Neural cell (in vitro differentiated cells): ENCODE results near the gene PLA2G6. TPM values are rescaled to one million over a fixed set of nuclear protein-coding genes. Genes with fewer than 3 reads are reported as not detected.

Experiments used
- H2AFZ ChIP-seq: fragments of 200-600, 300-800 bp; sonication (generic), shearing (Covaris generic); 2 replicates; pipeline ENCODE4 v1.6.0; 2014; ENCODE audit warnings: low read depth, mild to moderate bottlenecking, antibody characterized with exemption, low read length, moderate library complexity
- H3F3A ChIP-seq: fragments of 200-600 bp; shearing (Covaris generic); 2 replicates; pipeline ENCODE4 v1.6.1; 2016; ENCODE audit warnings: mild to moderate bottlenecking, moderate library complexity, mixed read lengths, antibody characterized with exemption, low read length; ENCODE audit not compliant: insufficient read depth, poor library complexity, severe bottlenecking
- H3K27ac ChIP-seq: fragments of 200-600, 300-800 bp; sonication (generic), shearing (Covaris generic); 2 replicates; pipeline ENCODE4 v1.5.1; 2014; ENCODE audit warnings: mild to moderate bottlenecking, low read length, moderate library complexity
- H3K27me3 ChIP-seq: fragments of 300-800, 200-600 bp; sonication (generic), shearing (Covaris generic); 2 replicates; pipeline ENCODE4 v1.6.0; 2014; ENCODE audit warnings: mild to moderate bottlenecking, low read depth, low read length, moderate library complexity; ENCODE audit not compliant: insufficient read depth
- H3K36me3 ChIP-seq: fragments of 300-800, 200-600 bp; sonication (generic), shearing (Covaris generic); 2 replicates; pipeline ENCODE4 v1.5.1; 2014; ENCODE audit warnings: mild to moderate bottlenecking, antibody characterized with exemption, low read length, moderate library complexity; ENCODE audit not compliant: insufficient read depth
- H3K4me2 ChIP-seq: fragments of 300-800, 200-600 bp; sonication (generic), shearing (Covaris generic); 2 replicates; pipeline ENCODE4 v1.6.0; 2014; ENCODE audit warnings: mild to moderate bottlenecking, low read length
- H3K4me3 ChIP-seq: fragments of 300-800, 200-600 bp; sonication (generic), shearing (Covaris generic); 2 replicates; pipeline ENCODE4 v1.5.1; 2014; ENCODE audit warnings: mild to moderate bottlenecking, low read length, moderate library complexity
- H3K79me2 ChIP-seq: fragments of 200-600 bp; shearing (Covaris generic); replicated peaks from 2 replicates; pipeline ENCODE4 v1.6.0; 2014; ENCODE audit warnings: mild to moderate bottlenecking, low read length, moderate library complexity; ENCODE audit not compliant: insufficient read depth
- H3K9ac ChIP-seq: fragments of 300-800, 200-600 bp; sonication (generic), shearing (Covaris generic); 2 replicates; pipeline ENCODE4 v1.6.1; 2016; ENCODE audit warnings: mild to moderate bottlenecking, low read length, mixed read lengths
- H3K9me2 ChIP-seq: fragments of 200-600 bp; shearing (Covaris generic); 2 replicates; pipeline ENCODE4 v1.6.1; 2016; ENCODE audit warnings: mild to moderate bottlenecking, low read length, mixed read lengths; ENCODE audit not compliant: insufficient read depth
- H3K9me3 ChIP-seq: fragments of 200-600, 300-800 bp; sonication (generic), shearing (Covaris generic); 2 replicates; pipeline ENCODE4 v1.6.1; 2016; ENCODE audit warnings: mild to moderate bottlenecking, mixed run types, low read length, moderate library complexity, mixed read lengths
- H4K20me1 ChIP-seq: fragments of 200-600 bp; shearing (Covaris generic); 2 replicates; pipeline ENCODE4 v1.6.1; 2016; ENCODE audit warnings: mild to moderate bottlenecking, mixed run types; ENCODE audit not compliant: insufficient read depth
- CTCF ChIP-seq: fragments of 450-650 bp; IDR thresholded peaks from 2 replicates; pipeline ENCODE4 v1.5.1; 2014; ENCODE audit warnings: antibody characterized with exemption, mild to moderate bottlenecking, moderate library complexity; ENCODE audit not compliant: poor library complexity, severe bottlenecking
- EP300 ChIP-seq: fragments of 450-650 bp; conservative IDR thresholded peaks from 2 replicates; pipeline ENCODE4 v1.6.1; 2014; ENCODE audit warnings: antibody characterized with exemption, mild to moderate bottlenecking, moderate library complexity; ENCODE audit not compliant: poor library complexity, severe bottlenecking
- EZH2 ChIP-seq: fragments of 200-600, 300-800 bp; shearing (Covaris generic), sonication (generic); IDR thresholded peaks from 2 replicates; pipeline ENCODE4 v1.6.1; 2014; ENCODE audit warnings: antibody characterized with exemption, low read length, borderline replicate concordance, mild to moderate bottlenecking; ENCODE audit not compliant: insufficient read depth, poor library complexity, severe bottlenecking
- MXI1 ChIP-seq: fragments of 450-650 bp; conservative IDR thresholded peaks from 2 replicates; pipeline ENCODE4 v1.6.1; 2014; ENCODE audit warnings: antibody characterized with exemption, mild to moderate bottlenecking; ENCODE audit not compliant: poor library complexity, severe bottlenecking
- POLR2AphosphoS5 ChIP-seq: IDR thresholded peaks from 2 replicates; pipeline ENCODE4 v1.6.1; 2012
- RAD21 ChIP-seq: fragments of 450-650 bp; conservative IDR thresholded peaks from 2 replicates; pipeline ENCODE4 v1.6.1; 2014; ENCODE audit warnings: antibody characterized with exemption, mild to moderate bottlenecking, moderate library complexity
- REST ChIP-seq: IDR thresholded peaks from 2 replicates; pipeline ENCODE4 v1.6.1; 2012; ENCODE audit warnings: borderline replicate concordance
- SMC3 ChIP-seq: fragments of 450-650 bp; conservative IDR thresholded peaks from 2 replicates; pipeline ENCODE4 v1.6.1; 2014; ENCODE audit warnings: antibody characterized with exemption, mild to moderate bottlenecking, moderate library complexity; ENCODE audit not compliant: poor library complexity
- TAF1 ChIP-seq: IDR thresholded peaks from 2 replicates; pipeline ENCODE4 v1.6.1; 2012; ENCODE audit warnings: low read depth
- polyA plus RNA-seq: library from polyadenylated mRNA; depleted of rRNA; stranded (reverse); fragments of >200 nt; gene quantifications from 2 replicates; pipeline ENCODE4 v1.2.3, GENCODE V29; 2014

The PLA2G6 gene
- polyA plus RNA-seq, 1 donor from 2014 or later: 18.5 TPM

DNA sequence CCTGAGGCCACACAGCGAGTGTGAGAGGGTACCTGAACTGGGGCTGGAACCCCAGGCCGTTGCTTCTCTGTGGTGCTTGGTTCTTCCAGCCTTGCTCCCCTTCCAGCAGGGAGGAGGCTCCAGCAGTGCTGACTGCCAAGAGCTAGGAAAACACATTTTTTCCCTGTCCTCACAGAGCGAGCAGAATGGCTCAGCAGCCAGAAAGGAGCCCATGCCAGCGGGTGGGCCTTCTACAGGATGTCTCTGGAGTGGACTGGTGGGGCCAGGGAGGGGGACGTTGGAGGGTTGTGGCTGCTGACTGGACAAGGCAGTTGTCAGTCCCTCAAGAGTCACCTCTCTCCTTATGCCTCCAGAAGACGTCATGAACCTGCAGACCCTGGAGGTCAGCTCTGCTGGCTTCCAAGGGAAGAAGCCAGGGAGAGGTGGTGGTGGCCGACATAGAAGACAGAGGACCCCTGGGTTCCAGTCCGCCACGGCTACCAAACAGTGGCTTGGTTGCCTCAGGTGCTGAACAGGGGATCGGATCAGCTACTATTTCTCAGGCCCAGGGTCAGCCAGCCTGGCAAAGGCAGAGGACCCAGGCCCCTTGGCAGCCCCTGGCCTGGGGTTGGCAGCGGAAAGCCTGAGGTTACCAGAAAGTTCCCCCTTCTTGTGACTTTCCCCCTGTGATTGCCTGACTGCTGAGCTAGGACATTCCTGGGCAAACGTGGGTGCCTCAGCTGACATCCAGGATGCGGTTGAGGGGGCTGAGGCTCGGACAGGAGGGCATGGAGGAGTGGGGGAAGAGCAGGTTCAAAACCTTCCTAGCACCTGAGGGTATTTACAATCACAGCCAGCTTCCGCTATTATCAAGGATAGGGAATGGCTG, 23.9 kb upstream of the PLA2G6 start:
- Histone ChIP-seq H3K4me2 (no peak overlapping the region), H4K20me1 (no peaks in the 10 kb centered on the region), H3K9ac (no peak overlapping the region), H3K36me3 (no peaks in the 10 kb centered on the region), H3K27ac (no peak overlapping the region), H3K79me2 (no peaks in the 10 kb centered on the region), H3F3A (no peaks in the 10 kb centered on the region), H3K9me2 (no peaks in the 10 kb centered on the region), H3K9me3 (no peaks in the 10 kb centered on the region), H3K4me3 (no peak overlapping the region), H3K27me3 (peaks cover 21% of the 10 kb centered on the region), H2AFZ (no peak overlapping the region)
- no peak for TF ChIP-seq RAD21
- TF ChIP-seq REST: no peak
- no peak for TF ChIP-seq CTCF
- no peak for TF ChIP-seq MXI1
- TF ChIP-seq POLR2AphosphoS5: no peak
- TF ChIP-seq EZH2: no peak
- TF ChIP-seq EP300: no peak
- no peak for TF ChIP-seq SMC3
- no peak for TF ChIP-seq TAF1

DNA sequence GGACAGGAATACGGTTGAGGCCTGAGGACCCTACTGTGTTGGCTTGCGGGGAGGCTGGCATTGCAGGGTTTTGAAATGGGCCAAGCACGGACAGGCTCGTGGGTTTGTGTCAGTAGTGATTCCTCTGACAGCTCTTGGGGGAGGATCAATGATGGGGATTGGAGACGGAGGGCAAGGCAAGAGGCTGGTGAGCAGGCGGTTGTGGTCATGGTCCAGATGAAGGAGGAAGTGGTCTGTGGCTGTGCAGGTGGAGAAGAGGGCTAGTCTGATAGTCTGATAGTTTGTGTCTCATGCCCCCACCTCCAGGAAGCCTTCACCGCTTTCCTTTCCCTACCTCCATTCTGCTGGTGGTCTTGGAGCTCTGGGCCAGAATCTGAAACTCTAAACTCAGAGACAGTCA, 23.2 kb upstream of the PLA2G6 start:
- Histone ChIP-seq H3K9ac (no peak overlapping the region), H3K4me2 (no peak overlapping the region), H2AFZ (no peak overlapping the region), H3K27ac (no peak overlapping the region), H3K79me2 (no peaks in the 10 kb centered on the region), H3K36me3 (no peaks in the 10 kb centered on the region), H4K20me1 (no peaks in the 10 kb centered on the region), H3K9me3 (no peaks in the 10 kb centered on the region), H3K4me3 (no peak overlapping the region), H3K9me2 (no peaks in the 10 kb centered on the region), H3F3A (no peaks in the 10 kb centered on the region), H3K27me3 (peaks cover 21% of the 10 kb centered on the region)
- TF ChIP-seq EZH2 (no peak), EP300 (no peak), TAF1 (no peak), CTCF (no peak), POLR2AphosphoS5 (no peak), RAD21 (no peak), REST (no peak), MXI1 (no peak), SMC3 (no peak)
